Smooth muscle cell (in vitro differentiated cells): ENCODE data around the gene RMND1. TPM values are rescaled to one million over a fixed set of nuclear protein-coding genes. Genes with fewer than 3 reads are reported as not detected.

Source experiments
- DNase-seq: peaks from one replicate; lab custom pipeline; 2025; ENCODE audit not compliant: unreplicated experiment; lab: John Stamatoyannopoulos, UW
- H2AFZ ChIP-seq: fragments of 200-600 bp; sonication (generic); 2 replicates; pipeline ENCODE4 v1.6.0; 2016; ENCODE audit warnings: antibody characterized with exemption, low read depth, mild to moderate bottlenecking
- H3F3A ChIP-seq: fragments of 200-600 bp; sonication (generic); 2 replicates; pipeline ENCODE4 v1.6.0; 2017; ENCODE audit warnings: antibody characterized with exemption, low read depth
- H3K27ac ChIP-seq: fragments of 200-600 bp; sonication (generic); 2 replicates; pipeline ENCODE4 v1.5.1; 2016; ENCODE audit warnings: low read depth, mild to moderate bottlenecking
- H3K27me3 ChIP-seq: fragments of 200-600 bp; sonication (generic); 2 replicates; pipeline ENCODE4 v1.6.1; 2016; ENCODE audit warnings: low read depth, mild to moderate bottlenecking
- H3K36me3 ChIP-seq: fragments of 200-600 bp; sonication (generic); 2 replicates; pipeline ENCODE4 v1.5.1; 2016; ENCODE audit warnings: low read depth
- H3K4me1 ChIP-seq: fragments of 200-600 bp; sonication (generic); 2 replicates; pipeline ENCODE4 v1.5.1; 2016; ENCODE audit warnings: low read depth
- H3K4me2 ChIP-seq: fragments of 200-600 bp; sonication (generic); 2 replicates; pipeline ENCODE4 v1.6.0; 2016; ENCODE audit warnings: mild to moderate bottlenecking
- H3K4me3 ChIP-seq: fragments of 200-600 bp; sonication (generic); 2 replicates; pipeline ENCODE4 v1.5.1; 2016; ENCODE audit warnings: mild to moderate bottlenecking
- H3K79me2 ChIP-seq: fragments of 200-600 bp; sonication (generic); 2 replicates; pipeline ENCODE4 v1.6.0; 2016; ENCODE audit warnings: low read depth, mild to moderate bottlenecking
- H3K9ac ChIP-seq: fragments of 200-600 bp; sonication (generic); 2 replicates; pipeline ENCODE4 v1.6.0; 2016; ENCODE audit warnings: low read depth
- H3K9me3 ChIP-seq: fragments of 200-600 bp; sonication (generic); replicated peaks from 2 replicates; pipeline ENCODE4 v1.5.1; 2016; ENCODE audit warnings: low read depth
- H4K20me1 ChIP-seq: fragments of 200-600 bp; sonication (generic); 2 replicates; pipeline ENCODE4 v1.6.0; 2016; ENCODE audit warnings: low read depth
- WGBS: methylation state at CpG from one replicate; pipeline ENCODE4 v1.1.7; 2016; ENCODE audit warnings: low lambda C conversion rate; 5-methylcytosine and 5-hydroxymethylcytosine counted together
- polyA plus RNA-seq: library from polyadenylated mRNA; unstranded; fragments of >200 nt; fragmentation: Nextera tagmentation; extraction: Ambion mirVana; gene quantifications from 2 replicates; pipeline ENCODE4 v1.2.1, GENCODE V29; 2016
- total RNA-seq: library from RNA; depleted of rRNA; stranded (reverse); fragments of >200 nt; gene quantifications from 2 replicates; pipeline ENCODE4 v1.2.3, GENCODE V29; 2014
- TF ChIP-seq, protein P1 (sequence below): fragments of 200-600 bp; sonication (generic); IDR thresholded peaks from 2 replicates; pipeline ENCODE4 v1.5.1; 2017; ENCODE audit warnings: borderline replicate concordance, mild to moderate bottlenecking, antibody characterized with exemption; ENCODE audit not compliant: insufficient read depth, poor library complexity, severe bottlenecking

RMND1 gene
- total and polyA plus RNA-seq, 2 experiments from 2014 or later: 13.0 to 27.9 TPM

GRCh38 chr6:151483994-151484393 lies 32.1 kb upstream of the RMND1 start:
- Histone ChIP-seq H3K27me3 (no peaks in the 10 kb centered on the region), H3F3A (no peaks in the 10 kb centered on the region), H3K9me3 (no peaks in the 10 kb centered on the region), H3K4me1 (no peaks in the 10 kb centered on the region), H3K36me3 (no peaks in the 10 kb centered on the region), H3K4me2 (no peak overlapping the region), H3K27ac (no peak overlapping the region), H3K4me3 (no peak overlapping the region), H2AFZ (no peak overlapping the region), H3K9ac (no peak overlapping the region), H3K79me2 (no peaks in the 10 kb centered on the region), H4K20me1 (no peaks in the 10 kb centered on the region)
- no peak for DNase-seq
- TF ChIP-seq, protein P1, sequence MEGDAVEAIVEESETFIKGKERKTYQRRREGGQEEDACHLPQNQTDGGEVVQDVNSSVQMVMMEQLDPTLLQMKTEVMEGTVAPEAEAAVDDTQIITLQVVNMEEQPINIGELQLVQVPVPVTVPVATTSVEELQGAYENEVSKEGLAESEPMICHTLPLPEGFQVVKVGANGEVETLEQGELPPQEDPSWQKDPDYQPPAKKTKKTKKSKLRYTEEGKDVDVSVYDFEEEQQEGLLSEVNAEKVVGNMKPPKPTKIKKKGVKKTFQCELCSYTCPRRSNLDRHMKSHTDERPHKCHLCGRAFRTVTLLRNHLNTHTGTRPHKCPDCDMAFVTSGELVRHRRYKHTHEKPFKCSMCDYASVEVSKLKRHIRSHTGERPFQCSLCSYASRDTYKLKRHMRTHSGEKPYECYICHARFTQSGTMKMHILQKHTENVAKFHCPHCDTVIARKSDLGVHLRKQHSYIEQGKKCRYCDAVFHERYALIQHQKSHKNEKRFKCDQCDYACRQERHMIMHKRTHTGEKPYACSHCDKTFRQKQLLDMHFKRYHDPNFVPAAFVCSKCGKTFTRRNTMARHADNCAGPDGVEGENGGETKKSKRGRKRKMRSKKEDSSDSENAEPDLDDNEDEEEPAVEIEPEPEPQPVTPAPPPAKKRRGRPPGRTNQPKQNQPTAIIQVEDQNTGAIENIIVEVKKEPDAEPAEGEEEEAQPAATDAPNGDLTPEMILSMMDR: no peak

DNA sequence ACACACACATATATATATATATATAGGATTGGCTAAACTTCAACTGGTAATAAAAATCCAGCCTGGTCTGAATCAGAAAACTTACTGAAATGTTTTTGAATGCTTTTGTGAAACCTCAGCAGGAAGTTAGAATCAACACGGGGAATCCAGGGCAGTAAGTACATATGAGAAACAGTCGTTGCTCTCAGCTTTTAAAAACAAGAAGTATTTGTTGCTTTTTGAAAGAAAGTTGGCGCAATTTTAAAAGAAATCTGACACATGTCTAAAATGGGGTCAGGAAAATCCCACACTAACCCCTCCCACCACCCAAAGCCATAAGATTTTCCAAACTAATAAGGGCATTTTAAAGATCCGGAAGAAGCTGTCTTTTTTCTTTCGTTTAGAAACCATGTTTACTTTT lies 30.4 kb upstream of the RMND1 start:
- 79% methylated on average over 5 of the region's 5 CpGs for WGBS
- no peak overlapping the region for H3K27ac ChIP-seq
- H2AFZ ChIP-seq: peak overlapping the region; percentile 23
- TF ChIP-seq, protein P1: no peak
- no peaks in the 10 kb centered on the region for H3K9me3 ChIP-seq
- no peaks in the 10 kb centered on the region for H3K4me1 ChIP-seq
- no peaks in the 10 kb centered on the region for H3K36me3 ChIP-seq
- H3F3A ChIP-seq: no peaks in the 10 kb centered on the region
- H3K9ac ChIP-seq: no peak overlapping the region
- no peaks in the 10 kb centered on the region for H3K79me2 ChIP-seq
- H4K20me1 ChIP-seq: no peaks in the 10 kb centered on the region
- H3K27me3 ChIP-seq: no peaks in the 10 kb centered on the region
- peak overlapping the region; percentile 40 for H3K4me2 ChIP-seq
- no peak overlapping the region for H3K4me3 ChIP-seq
- DNase-seq: no peak

DNA sequence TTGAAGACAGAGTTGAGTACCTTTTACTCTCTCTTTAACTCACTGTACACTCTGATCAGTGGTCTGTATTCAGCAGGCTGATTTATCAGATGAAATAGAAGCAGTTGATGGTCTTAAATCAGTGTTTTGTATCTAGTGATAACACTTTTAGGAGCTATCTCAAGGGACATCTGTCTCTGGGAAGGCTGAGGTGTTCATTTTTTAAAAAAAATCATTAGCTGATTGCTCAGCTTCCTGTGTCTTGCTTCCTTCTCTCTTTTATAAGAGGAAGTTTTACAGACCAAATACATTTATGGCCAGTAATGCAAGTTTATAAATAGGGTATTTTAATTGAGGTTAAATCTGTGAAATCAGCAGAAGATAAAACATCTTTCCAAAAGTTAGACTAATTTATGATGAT lies 29.9 kb upstream of the RMND1 start:
- no peak overlapping the region for H3K27ac ChIP-seq
- no peak for DNase-seq
- no peaks in the 10 kb centered on the region for H4K20me1 ChIP-seq
- no peaks in the 10 kb centered on the region for H3K27me3 ChIP-seq
- H3K4me3 ChIP-seq: no peak overlapping the region
- TF ChIP-seq, protein P1: no peak
- no peak overlapping the region for H3K9ac ChIP-seq
- no peak overlapping the region for H2AFZ ChIP-seq
- H3K79me2 ChIP-seq: no peaks in the 10 kb centered on the region
- H3K4me2 ChIP-seq: no peak overlapping the region
- no peaks in the 10 kb centered on the region for H3K4me1 ChIP-seq
- no peaks in the 10 kb centered on the region for H3K36me3 ChIP-seq
- no peaks in the 10 kb centered on the region for H3F3A ChIP-seq
- H3K9me3 ChIP-seq: no peaks in the 10 kb centered on the region

DNA sequence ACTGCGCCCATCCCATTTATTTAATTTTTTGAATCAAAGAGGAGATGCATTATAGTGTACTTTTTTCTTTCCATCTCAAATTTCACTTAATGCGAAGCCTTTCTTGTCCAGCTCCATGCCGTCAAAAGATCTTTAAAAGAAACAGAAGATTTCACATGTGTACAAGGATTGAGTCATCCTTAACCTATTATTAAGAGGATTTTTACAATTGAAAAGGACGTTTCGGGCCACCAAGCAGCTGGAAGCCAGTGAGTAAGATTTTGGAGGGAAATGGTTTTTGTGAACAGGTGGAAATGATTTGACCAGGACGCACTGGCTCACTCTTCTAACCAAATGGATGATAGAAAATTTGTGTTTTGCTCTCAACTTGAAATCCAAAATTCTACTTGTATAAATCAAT lies 26.7 kb upstream of the RMND1 start:
- WGBS: 91% methylated on average over 6 of the region's 6 CpGs
- H3K4me3 ChIP-seq: no peak overlapping the region
- H2AFZ ChIP-seq: no peak overlapping the region
- H3K27ac ChIP-seq: no peak overlapping the region
- no peaks in the 10 kb centered on the region for H3K79me2 ChIP-seq
- TF ChIP-seq, protein P1: no peak
- no peaks in the 10 kb centered on the region for H4K20me1 ChIP-seq
- H3K4me2 ChIP-seq: no peak overlapping the region
- no peak overlapping the region for H3K9ac ChIP-seq
- H3K36me3 ChIP-seq: no peaks in the 10 kb centered on the region
- H3K27me3 ChIP-seq: no peaks in the 10 kb centered on the region
- no peaks in the 10 kb centered on the region for H3F3A ChIP-seq
- H3K9me3 ChIP-seq: no peaks in the 10 kb centered on the region
- DNase-seq: no peak
- H3K4me1 ChIP-seq: peaks cover 4% of the 10 kb centered on the region
